Gastroesophageal sphincter (tissue), 3 donors: ENCODE measurements around the gene GFI1.

Experiments
- EP300 ChIP-seq: sonication (generic); formaldehyde crosslinking; IDR thresholded peaks from one replicate; pipeline ENCODE4 v1.6.1; 2017; ENCODE audit warnings: antibody characterized with exemption, mild to moderate bottlenecking
- POLR2A ChIP-seq, 2 donors: fragments of 450-650 bp; IDR thresholded peaks; one replicate each; pipeline ENCODE4 v1.6.1; 2017; ENCODE audit warnings: antibody characterized with exemption in 2 of 2, mild to moderate bottlenecking in 2 of 2, moderate library complexity in 1 of 2
- POLR2AphosphoS5 ChIP-seq: sonication (generic); formaldehyde crosslinking; IDR thresholded peaks from one replicate; pipeline ENCODE4 v1.6.1; 2017; ENCODE audit warnings: antibody characterized with exemption
- TF ChIP-seq, protein P1 (sequence below), 4 experiments: fragments of 200-600 bp in 2 of 4; fragments of 450-650 bp in 2 of 4; sonication (generic) in 1 of 4; IDR thresholded peaks; one replicate each; pipeline ENCODE4 v1.5.1; 2017 to 2019; ENCODE audit warnings: antibody characterized with exemption in 4 of 4, mild to moderate bottlenecking in 2 of 4, moderate library complexity in 2 of 4

DNA sequence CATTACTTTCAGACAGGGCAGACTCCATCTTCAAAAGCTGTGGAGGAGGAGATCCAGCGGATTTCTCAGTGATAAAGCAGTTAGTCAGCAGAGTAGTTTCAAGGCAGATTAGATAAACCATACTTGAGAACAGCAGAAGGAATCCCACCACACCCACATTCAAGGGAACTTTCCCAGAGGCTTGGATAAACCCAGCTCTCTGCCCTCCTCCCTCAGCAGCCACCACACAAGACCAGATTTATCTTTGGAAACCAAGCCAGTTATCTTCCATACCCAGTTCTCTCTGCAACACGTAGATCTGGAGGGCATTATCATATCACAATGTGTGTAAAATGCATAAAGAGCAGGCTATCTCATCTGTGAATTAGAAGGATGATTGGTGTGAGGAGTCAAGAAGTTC is 40.2 kb downstream of the GFI1 start:
- TF ChIP-seq POLR2A (IDR thresholded peaks at IDR 0.05), result no peak
- TF ChIP-seq, protein P1, sequence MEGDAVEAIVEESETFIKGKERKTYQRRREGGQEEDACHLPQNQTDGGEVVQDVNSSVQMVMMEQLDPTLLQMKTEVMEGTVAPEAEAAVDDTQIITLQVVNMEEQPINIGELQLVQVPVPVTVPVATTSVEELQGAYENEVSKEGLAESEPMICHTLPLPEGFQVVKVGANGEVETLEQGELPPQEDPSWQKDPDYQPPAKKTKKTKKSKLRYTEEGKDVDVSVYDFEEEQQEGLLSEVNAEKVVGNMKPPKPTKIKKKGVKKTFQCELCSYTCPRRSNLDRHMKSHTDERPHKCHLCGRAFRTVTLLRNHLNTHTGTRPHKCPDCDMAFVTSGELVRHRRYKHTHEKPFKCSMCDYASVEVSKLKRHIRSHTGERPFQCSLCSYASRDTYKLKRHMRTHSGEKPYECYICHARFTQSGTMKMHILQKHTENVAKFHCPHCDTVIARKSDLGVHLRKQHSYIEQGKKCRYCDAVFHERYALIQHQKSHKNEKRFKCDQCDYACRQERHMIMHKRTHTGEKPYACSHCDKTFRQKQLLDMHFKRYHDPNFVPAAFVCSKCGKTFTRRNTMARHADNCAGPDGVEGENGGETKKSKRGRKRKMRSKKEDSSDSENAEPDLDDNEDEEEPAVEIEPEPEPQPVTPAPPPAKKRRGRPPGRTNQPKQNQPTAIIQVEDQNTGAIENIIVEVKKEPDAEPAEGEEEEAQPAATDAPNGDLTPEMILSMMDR (IDR thresholded peaks at IDR 0.05), result no peak
- no peak for TF ChIP-seq EP300
- TF ChIP-seq POLR2AphosphoS5, result no peak
